ENCODE measurements around the gene DIPK1C. TPM values are rescaled to one million over a fixed set of nuclear protein-coding genes. Genes with fewer than 3 reads are reported as not detected.

The DIPK1C gene
- polyA plus RNA-seq, 1 donor (not counting 4 experiments of a cell fraction or from before 2014, with no cell fraction given), result not detected

- TF ChIP-seq CTCF (optimal IDR thresholded peaks at IDR 0.05 in 1 of 3, IDR thresholded peaks at IDR 0.05 in 1 of 3, conservative IDR thresholded peaks at IDR 0.05 in 1 of 3; ENCODE audit: extremely low read depth in 1 of 3, insufficient read depth in 2 of 3, low read length in 3 of 3) (no peak), EZH2 (IDR thresholded peaks at IDR 0.05; ENCODE audit: low read length) (no peak)
- DNase-seq (ENCODE audit: low read depth, low spot score) (no peak), FAIRE-seq (no peak)
- H3K9ac ChIP-seq (ENCODE audit: control insufficient read depth, extremely low read depth, insufficient read depth, low read length), result no peak overlapping the region
- H4K20me1 ChIP-seq (ENCODE audit: control insufficient read depth, extremely low read depth, insufficient read depth, low read length), result no peaks in the 10 kb centered on the region
- H3K4me1 ChIP-seq (ENCODE audit: control insufficient read depth, extremely low read depth, insufficient read depth, low read length), result no peaks in the 10 kb centered on the region
- no peak overlapping the region for H3K4me3 ChIP-seq (ENCODE audit: control insufficient read depth in 2 of 3, extremely low read depth in 1 of 3, insufficient read depth in 2 of 3, low read depth in 1 of 3, low read length in 3 of 3)
- H3K27ac ChIP-seq (ENCODE audit: control insufficient read depth, insufficient read depth, low read length), result no peak overlapping the region
- peaks cover 13% of the 10 kb centered on the region for H3K27me3 ChIP-seq (ENCODE audit: control insufficient read depth, extremely low read depth, insufficient read depth, low read length)
- H3K9me1 ChIP-seq (ENCODE audit: control insufficient read depth, extremely low read depth, insufficient read depth, low read length), result no peaks in the 10 kb centered on the region
- H3K79me2 ChIP-seq (ENCODE audit: control insufficient read depth, insufficient read depth, low read length), result no peaks in the 10 kb centered on the region
- no peak overlapping the region for H2AFZ ChIP-seq (ENCODE audit: control insufficient read depth, low read length)
- no peaks in the 10 kb centered on the region for H3K36me3 ChIP-seq (ENCODE audit: control insufficient read depth in 2 of 2, extremely low read depth in 1 of 2, insufficient read depth in 2 of 2, low read length in 2 of 2)
- no peaks in the 10 kb centered on the region for H3K9me3 ChIP-seq (ENCODE audit: control insufficient read depth, low read depth, low read length)
- no peak overlapping the region for H3K4me2 ChIP-seq (ENCODE audit: control insufficient read depth, extremely low read depth, insufficient read depth, low read depth, low read length)
- dilution Hi-C loops (cut with MboI; ENCODE audit: extremely low pct_ligation_motif_present, low sequenced_read_pairs), result no loop called here
Observed at GRCh38 chr18:74451148-74451547, 6.0 kb downstream of the DIPK1C start.

GRCh38 chr18:74450626-74451025 lies 6.5 kb downstream of the DIPK1C start:
- DNase-seq (ENCODE audit: low read depth, low spot score) (no peak), FAIRE-seq (no peak)
- Histone ChIP-seq H3K4me3 (ENCODE audit: control insufficient read depth in 2 of 3, extremely low read depth in 1 of 3, insufficient read depth in 2 of 3, low read depth in 1 of 3, low read length in 3 of 3) (no peak overlapping the region), H2AFZ (ENCODE audit: control insufficient read depth, low read length) (no peak overlapping the region), H3K36me3 (ENCODE audit: control insufficient read depth in 2 of 2, extremely low read depth in 1 of 2, insufficient read depth in 2 of 2, low read length in 2 of 2) (no peaks in the 10 kb centered on the region), H4K20me1 (ENCODE audit: control insufficient read depth, extremely low read depth, insufficient read depth, low read length) (no peaks in the 10 kb centered on the region), H3K27ac (ENCODE audit: control insufficient read depth, insufficient read depth, low read length) (no peak overlapping the region), H3K4me2 (ENCODE audit: control insufficient read depth, extremely low read depth, insufficient read depth, low read depth, low read length) (no peak overlapping the region), H3K4me1 (ENCODE audit: control insufficient read depth, extremely low read depth, insufficient read depth, low read length) (no peaks in the 10 kb centered on the region), H3K9me3 (ENCODE audit: control insufficient read depth, low read depth, low read length) (no peaks in the 10 kb centered on the region), H3K27me3 (ENCODE audit: control insufficient read depth, extremely low read depth, insufficient read depth, low read length) (peaks cover 8% of the 10 kb centered on the region), H3K9me1 (ENCODE audit: control insufficient read depth, extremely low read depth, insufficient read depth, low read length) (no peaks in the 10 kb centered on the region), H3K79me2 (ENCODE audit: control insufficient read depth, insufficient read depth, low read length) (no peaks in the 10 kb centered on the region), H3K9ac (ENCODE audit: control insufficient read depth, extremely low read depth, insufficient read depth, low read length) (no peak overlapping the region)
- TF ChIP-seq CTCF (optimal IDR thresholded peaks at IDR 0.05 in 1 of 3, IDR thresholded peaks at IDR 0.05 in 1 of 3, conservative IDR thresholded peaks at IDR 0.05 in 1 of 3; ENCODE audit: extremely low read depth in 1 of 3, insufficient read depth in 2 of 3, low read length in 3 of 3) (no peak), EZH2 (IDR thresholded peaks at IDR 0.05; ENCODE audit: low read length) (no peak)
- dilution Hi-C loops (cut with MboI; ENCODE audit: extremely low pct_ligation_motif_present, low sequenced_read_pairs), result no loop called here

Measured in keratinocyte (primary cell).